C4-2B (cell line): Measurements from ENCODE around the gene PATL1.

Experiments
- CTCF ChIP-seq: fragments of 450-650 bp; conservative IDR thresholded peaks from 2 replicates; pipeline ENCODE4 v1.5.1; 2017; ENCODE audit warnings: mild to moderate bottlenecking
- ZFX ChIP-seq: fragments of 450-650 bp; IDR thresholded peaks from 2 replicates; pipeline ENCODE4 v1.6.1; 2017

DNA sequence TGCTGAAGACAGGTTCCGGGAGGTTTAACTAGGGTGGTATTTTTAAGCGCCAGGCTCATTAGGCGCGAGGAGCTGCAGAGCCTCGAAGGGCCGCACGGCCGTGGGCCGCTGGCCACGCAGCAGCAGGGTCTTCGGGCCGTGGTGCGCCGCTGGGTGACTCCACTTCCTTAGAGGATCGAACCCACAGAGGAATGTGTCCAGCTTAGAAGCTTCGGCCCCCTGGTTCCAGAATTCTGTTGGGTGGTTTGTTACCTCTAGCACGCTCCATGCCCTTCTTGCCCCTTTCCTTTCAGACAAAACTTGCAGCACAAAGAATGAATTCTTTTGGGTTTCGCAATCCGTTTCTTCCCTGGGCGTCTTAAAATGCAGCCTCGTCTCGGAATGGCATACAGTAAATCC is 773 bp upstream of the PATL1 start:
- TF ChIP-seq CTCF (no peak), ZFX (no peak)
